HepG2 (cell line): ENCODE data around the gene SMARCB1. TPM values are rescaled to one million over a fixed set of nuclear protein-coding genes. Genes with fewer than 3 reads are reported as not detected.

ENCODE experiments used
- CBX1 ChIP-seq: IDR thresholded peaks from one replicate; pipeline ENCODE4 v1.6.1; 2016; ENCODE audit warnings: antibody characterized with exemption, low read depth
- DNMT1 ChIP-seq: sonication (generic); formaldehyde crosslinking; IDR thresholded peaks from 2 replicates; pipeline ENCODE4 v1.5.1; 2020; ENCODE audit warnings: mild to moderate bottlenecking, missing genetic modification reagents
- EHMT2 ChIP-seq: fragments of 200-600 bp; sonication (generic); IDR thresholded peaks from 2 replicates; pipeline ENCODE4 v1.7.0; 2017; ENCODE audit warnings: antibody characterized with exemption, low read depth, low read length, borderline replicate concordance
- HDAC6 ChIP-seq: fragments of 200-600 bp; sonication (generic); IDR thresholded peaks from 2 replicates; pipeline ENCODE4 v1.7.0; 2017; ENCODE audit warnings: mild to moderate bottlenecking, antibody characterized with exemption, low read length, low read depth
- HMG20B ChIP-seq: conservative IDR thresholded peaks from 2 replicates; pipeline ENCODE4 v1.6.1; 2016; ENCODE audit warnings: missing genetic modification reagents, missing compliant biosample characterization
- IRF2 ChIP-seq: IDR thresholded peaks from 2 replicates; pipeline ENCODE4 v1.6.1; 2018; ENCODE audit warnings: missing genetic modification reagents, missing compliant biosample characterization
- KLF13 ChIP-seq: sonication (generic); formaldehyde crosslinking; IDR thresholded peaks from 2 replicates; pipeline ENCODE4 v1.4.0; 2020; ENCODE audit warnings: mild to moderate bottlenecking, missing genetic modification reagents
- MEF2D ChIP-seq: sonication (generic); formaldehyde crosslinking; IDR thresholded peaks from 2 replicates; pipeline ENCODE4 v1.5.1; 2020; ENCODE audit warnings: mild to moderate bottlenecking, missing genetic modification reagents
- MTA1 ChIP-seq: sonication (generic); formaldehyde crosslinking; IDR thresholded peaks from 2 replicates; pipeline ENCODE4 v1.4.0; 2020; ENCODE audit warnings: missing genetic modification reagents, mild to moderate bottlenecking, borderline replicate concordance
- NPAS2 ChIP-seq: sonication (generic); formaldehyde crosslinking; IDR thresholded peaks from 2 replicates; pipeline ENCODE4 v1.8.0; 2022; ENCODE audit warnings: mild to moderate bottlenecking, missing genetic modification reagents, borderline replicate concordance
- SMAD9 ChIP-seq: sonication (generic); formaldehyde crosslinking; IDR thresholded peaks from 2 replicates; pipeline ENCODE4 v1.5.1; 2020; ENCODE audit warnings: mild to moderate bottlenecking, missing genetic modification reagents
- SOX13 ChIP-seq, 3 experiments: fragments of 450-650 bp in 1 of 3; sonication (generic) in 1 of 3; formaldehyde crosslinking in 1 of 3; IDR thresholded peaks in 2 of 3; conservative IDR thresholded peaks in 1 of 3; 2 replicates each; pipeline versions ENCODE4 v1.5.0 to v1.6.1; 2016 to 2020; ENCODE audit warnings: antibody characterized with exemption in 1 of 3, mild to moderate bottlenecking in 1 of 3, missing compliant biosample characterization in 1 of 3, missing genetic modification reagents in 1 of 3, moderate library complexity in 1 of 3
- ZBTB20 ChIP-seq: sonication (generic); formaldehyde crosslinking; IDR thresholded peaks from 2 replicates; pipeline ENCODE4 v1.8.1; 2023; ENCODE audit warnings: missing genetic modification reagents, low read depth, mild to moderate bottlenecking, borderline replicate concordance
- ZBTB42 ChIP-seq: sonication (generic); formaldehyde crosslinking; IDR thresholded peaks from 2 replicates; pipeline ENCODE4 v1.5.0; 2020; ENCODE audit warnings: mild to moderate bottlenecking, missing genetic modification reagents
- ZNF138 ChIP-seq: sonication (generic); formaldehyde crosslinking; IDR thresholded peaks from 2 replicates; pipeline ENCODE4 v1.5.0; 2020; ENCODE audit warnings: mild to moderate bottlenecking, low read depth, missing genetic modification reagents
- ZNF660 ChIP-seq: sonication (generic); formaldehyde crosslinking; IDR thresholded peaks from 2 replicates; pipeline ENCODE4 v1.5.1; 2020; ENCODE audit warnings: mild to moderate bottlenecking, low read depth, missing genetic modification reagents, borderline replicate concordance
- ZNF879 ChIP-seq: sonication (generic); formaldehyde crosslinking; IDR thresholded peaks from 2 replicates; pipeline ENCODE4 v1.8.1; 2023; ENCODE audit warnings: missing genetic modification reagents
- polyA plus RNA-seq, 8 experiments: library from polyadenylated mRNA; depleted of rRNA in 3 of 8; stranded (reverse) in 7 of 8; unstranded in 1 of 8; fragments of >200 nt; fragmentation: Illumina TruSeq in 4 of 8; extraction: Trizol in 4 of 8; gene quantifications; 2 replicates each; pipeline versions ENCODE4 v1.2.1 to v1.2.3, GENCODE V29; 2011 to 2016; ENCODE audit warnings: low read depth in 4 of 8, missing spikeins in 1 of 8, mixed read lengths in 1 of 8; ENCODE audit not compliant: insufficient read depth in 1 of 8
- total RNA-seq, 5 experiments: library from RNA; depleted of rRNA; stranded (reverse); fragments of >200 nt; fragmentation: Illumina TruSeq; extraction: Trizol; gene quantifications; 2 replicates each; pipeline ENCODE4 v1.2.3, GENCODE V29; 2016; ENCODE audit warnings: low read depth in 1 of 5
- TF ChIP-seq, protein P1 (sequence below): sonication (generic); formaldehyde crosslinking; IDR thresholded peaks from 2 replicates; pipeline ENCODE4 v1.9.0; 2022; ENCODE audit warnings: low read depth, missing genetic modification reagents
- TF ChIP-seq, protein P2 (sequence below), 2 experiments: sonication (generic) in 1 of 2; formaldehyde crosslinking in 1 of 2; IDR thresholded peaks; 2 replicates each; pipeline versions ENCODE4 v1.4.0 to v1.6.1; 2016 to 2020; ENCODE audit warnings: borderline replicate concordance in 1 of 2, low read depth in 1 of 2, mild to moderate bottlenecking in 1 of 2, missing genetic modification reagents in 1 of 2
- TF ChIP-seq, protein P3 (sequence below): sonication (generic); formaldehyde crosslinking; IDR thresholded peaks from 2 replicates; pipeline ENCODE4 v1.5.0; 2020; ENCODE audit warnings: missing genetic modification reagents, mild to moderate bottlenecking, borderline replicate concordance
- TF ChIP-seq, protein P4 (sequence below): sonication (generic); formaldehyde crosslinking; IDR thresholded peaks from 2 replicates; pipeline ENCODE4 v1.4.0; 2020; ENCODE audit warnings: mild to moderate bottlenecking, missing genetic modification reagents

Gene SMARCB1
- total and polyA plus RNA-seq, 2 of the 13 experiments (the other 11 are each of a cell fraction or from before 2014, with no cell fraction given): 74.0 to 166 TPM

DNA sequence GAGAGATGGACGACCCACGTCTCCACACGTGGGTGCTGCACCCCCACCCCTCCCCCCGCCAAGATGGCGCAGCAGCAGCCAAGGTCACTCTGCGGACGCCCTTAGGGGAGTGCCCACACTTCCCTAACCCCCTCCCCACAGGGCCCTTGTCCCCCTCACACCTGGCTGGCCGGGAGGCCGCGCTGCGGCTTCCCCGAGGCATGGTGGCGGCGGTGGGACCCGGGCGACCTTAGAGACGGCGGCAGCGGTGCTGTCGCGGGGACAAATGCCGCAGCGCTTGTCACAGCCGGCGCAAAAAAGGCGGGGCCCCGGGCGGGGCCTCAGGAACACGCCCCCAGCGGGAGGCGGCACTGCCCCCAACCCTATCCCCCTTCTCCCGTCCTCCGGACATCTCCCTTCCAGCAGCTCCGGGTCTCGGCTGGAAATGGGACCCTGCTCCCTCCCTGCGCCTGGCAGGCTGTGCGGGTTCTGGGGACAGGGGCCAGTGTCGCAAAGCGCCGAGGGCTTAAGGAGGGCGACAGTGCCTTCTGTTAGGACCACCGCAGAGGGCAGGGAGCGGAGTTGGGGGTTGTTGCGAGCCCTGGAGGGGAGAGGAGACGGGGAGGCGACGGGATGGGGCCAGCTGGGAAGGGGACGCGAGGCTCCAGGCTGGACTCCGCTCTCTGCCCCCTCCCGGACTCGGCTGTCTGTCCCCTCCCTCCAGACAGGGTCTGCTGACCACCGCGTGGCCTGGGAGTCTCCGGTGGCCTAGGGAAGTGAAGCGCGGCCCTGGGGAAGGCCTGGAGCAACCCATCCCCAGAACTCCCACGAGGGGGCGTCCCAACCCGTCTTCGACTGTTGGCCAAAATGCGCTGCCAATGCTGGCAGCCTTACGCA lies 18.9 kb upstream of the SMARCB1 start, which contains the start of gene CHCHD10 (continued):
- TF ChIP-seq, protein P1, sequence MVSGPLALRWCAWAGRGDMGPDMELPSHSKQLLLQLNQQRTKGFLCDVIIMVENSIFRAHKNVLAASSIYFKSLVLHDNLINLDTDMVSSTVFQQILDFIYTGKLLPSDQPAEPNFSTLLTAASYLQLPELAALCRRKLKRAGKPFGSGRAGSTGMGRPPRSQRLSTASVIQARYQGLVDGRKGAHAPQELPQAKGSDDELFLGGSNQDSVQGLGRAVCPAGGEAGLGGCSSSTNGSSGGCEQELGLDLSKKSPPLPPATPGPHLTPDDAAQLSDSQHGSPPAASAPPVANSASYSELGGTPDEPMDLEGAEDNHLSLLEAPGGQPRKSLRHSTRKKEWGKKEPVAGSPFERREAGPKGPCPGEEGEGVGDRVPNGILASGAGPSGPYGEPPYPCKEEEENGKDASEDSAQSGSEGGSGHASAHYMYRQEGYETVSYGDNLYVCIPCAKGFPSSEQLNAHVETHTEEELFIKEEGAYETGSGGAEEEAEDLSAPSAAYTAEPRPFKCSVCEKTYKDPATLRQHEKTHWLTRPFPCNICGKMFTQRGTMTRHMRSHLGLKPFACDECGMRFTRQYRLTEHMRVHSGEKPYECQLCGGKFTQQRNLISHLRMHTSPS (CRISPR knock-in tag): peak; percentile 85; the same call in 1 of the 2 replicates
- no peak for TF ChIP-seq EHMT2
- no peak for TF ChIP-seq HDAC6
- peak; percentile 79; the same call in 1 of the 2 replicates for TF ChIP-seq ZBTB42
- no peak for TF ChIP-seq SMAD9 (CRISPR knock-in tag)
- peak; percentile 56; the same call in 1 of the 2 replicates for TF ChIP-seq IRF2 (CRISPR knock-in tag)
- TF ChIP-seq DNMT1 (CRISPR knock-in tag): 0 out of 2 replicates have a peak, but pooled peaks have one; percentile 4
- TF ChIP-seq CBX1: no peak
- TF ChIP-seq, protein P2, sequence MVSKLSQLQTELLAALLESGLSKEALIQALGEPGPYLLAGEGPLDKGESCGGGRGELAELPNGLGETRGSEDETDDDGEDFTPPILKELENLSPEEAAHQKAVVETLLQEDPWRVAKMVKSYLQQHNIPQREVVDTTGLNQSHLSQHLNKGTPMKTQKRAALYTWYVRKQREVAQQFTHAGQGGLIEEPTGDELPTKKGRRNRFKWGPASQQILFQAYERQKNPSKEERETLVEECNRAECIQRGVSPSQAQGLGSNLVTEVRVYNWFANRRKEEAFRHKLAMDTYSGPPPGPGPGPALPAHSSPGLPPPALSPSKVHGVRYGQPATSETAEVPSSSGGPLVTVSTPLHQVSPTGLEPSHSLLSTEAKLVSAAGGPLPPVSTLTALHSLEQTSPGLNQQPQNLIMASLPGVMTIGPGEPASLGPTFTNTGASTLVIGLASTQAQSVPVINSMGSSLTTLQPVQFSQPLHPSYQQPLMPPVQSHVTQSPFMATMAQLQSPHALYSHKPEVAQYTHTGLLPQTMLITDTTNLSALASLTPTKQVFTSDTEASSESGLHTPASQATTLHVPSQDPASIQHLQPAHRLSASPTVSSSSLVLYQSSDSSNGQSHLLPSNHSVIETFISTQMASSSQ (IDR thresholded peaks at IDR 0.05; ENCODE audit: low read depth): no peak
- TF ChIP-seq, protein P2 (CRISPR knock-in tag; IDR thresholded peaks at IDR 0.05; ENCODE audit: borderline replicate concordance): peak; percentile 70; the same call in 1 of the 2 replicates
- TF ChIP-seq, protein P3, sequence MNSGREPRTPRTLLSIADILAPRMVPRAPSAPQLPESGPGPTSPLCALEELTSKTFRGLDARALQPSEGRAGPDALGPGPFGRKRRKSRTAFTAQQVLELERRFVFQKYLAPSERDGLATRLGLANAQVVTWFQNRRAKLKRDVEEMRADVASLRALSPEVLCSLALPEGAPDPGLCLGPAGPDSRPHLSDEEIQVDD (CRISPR knock-in tag): 0 out of 2 replicates have a peak, but pooled peaks have one; percentile 31
- TF ChIP-seq ZNF660 (CRISPR knock-in tag): no peak
- TF ChIP-seq, protein P4, sequence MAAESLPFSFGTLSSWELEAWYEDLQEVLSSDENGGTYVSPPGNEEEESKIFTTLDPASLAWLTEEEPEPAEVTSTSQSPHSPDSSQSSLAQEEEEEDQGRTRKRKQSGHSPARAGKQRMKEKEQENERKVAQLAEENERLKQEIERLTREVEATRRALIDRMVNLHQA (CRISPR knock-in tag): no peak
- no peak for TF ChIP-seq ZNF879 (CRISPR knock-in tag)
- TF ChIP-seq SOX13 (IDR thresholded peaks at IDR 0.05): no peak
- no peak; a peak in 1 of 4 replicates for TF ChIP-seq SOX13 (CRISPR knock-in tag; conservative IDR thresholded peaks at IDR 0.05 in 1 of 2, IDR thresholded peaks at IDR 0.05 in 1 of 2)
- peak; percentile 49 for TF ChIP-seq MTA1 (CRISPR knock-in tag)
- TF ChIP-seq MEF2D (CRISPR knock-in tag): peak; percentile 43; the same call in 1 of the 2 replicates
- no peak for TF ChIP-seq HMG20B
- TF ChIP-seq ZBTB20: no peak
- no peak for TF ChIP-seq NPAS2 (CRISPR knock-in tag)
- no peak for TF ChIP-seq KLF13 (CRISPR knock-in tag)
- TF ChIP-seq ZNF138 (CRISPR knock-in tag): peak; percentile 48
